ENCODE data around the gene ABCA13.

DNA sequence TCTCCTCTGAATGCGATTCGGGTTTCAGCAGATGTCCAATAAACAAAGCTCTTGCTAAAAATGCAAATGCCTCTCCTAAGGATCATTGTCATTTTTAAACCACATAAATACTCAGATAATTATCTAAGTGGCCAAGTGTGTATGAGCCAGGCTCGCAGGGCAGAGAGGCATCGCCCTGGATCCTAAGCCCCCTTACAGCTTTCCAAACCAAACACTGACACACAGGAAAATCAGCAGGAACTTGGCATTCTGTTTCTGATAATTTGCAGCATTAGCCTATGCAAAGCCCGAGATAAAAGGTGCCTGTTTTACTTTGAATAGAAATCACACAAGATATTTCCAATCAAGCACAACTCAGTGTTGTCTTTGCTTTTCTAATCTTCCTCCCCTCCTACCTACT, 134.4 kb downstream of the ABCA13 start:
- TF ChIP-seq POLR2AphosphoS5 (IDR thresholded peaks at IDR 0.05; ENCODE audit: low read depth, low read length) (no peak), TCF7L2 (IDR thresholded peaks at IDR 0.05; ENCODE audit: low read depth, low read length) (no peak), SIN3A (IDR thresholded peaks at IDR 0.05; ENCODE audit: borderline replicate concordance, insufficient read depth, low read depth, low read length) (no peak)
- TF ChIP-seq, protein P1, sequence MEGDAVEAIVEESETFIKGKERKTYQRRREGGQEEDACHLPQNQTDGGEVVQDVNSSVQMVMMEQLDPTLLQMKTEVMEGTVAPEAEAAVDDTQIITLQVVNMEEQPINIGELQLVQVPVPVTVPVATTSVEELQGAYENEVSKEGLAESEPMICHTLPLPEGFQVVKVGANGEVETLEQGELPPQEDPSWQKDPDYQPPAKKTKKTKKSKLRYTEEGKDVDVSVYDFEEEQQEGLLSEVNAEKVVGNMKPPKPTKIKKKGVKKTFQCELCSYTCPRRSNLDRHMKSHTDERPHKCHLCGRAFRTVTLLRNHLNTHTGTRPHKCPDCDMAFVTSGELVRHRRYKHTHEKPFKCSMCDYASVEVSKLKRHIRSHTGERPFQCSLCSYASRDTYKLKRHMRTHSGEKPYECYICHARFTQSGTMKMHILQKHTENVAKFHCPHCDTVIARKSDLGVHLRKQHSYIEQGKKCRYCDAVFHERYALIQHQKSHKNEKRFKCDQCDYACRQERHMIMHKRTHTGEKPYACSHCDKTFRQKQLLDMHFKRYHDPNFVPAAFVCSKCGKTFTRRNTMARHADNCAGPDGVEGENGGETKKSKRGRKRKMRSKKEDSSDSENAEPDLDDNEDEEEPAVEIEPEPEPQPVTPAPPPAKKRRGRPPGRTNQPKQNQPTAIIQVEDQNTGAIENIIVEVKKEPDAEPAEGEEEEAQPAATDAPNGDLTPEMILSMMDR (IDR thresholded peaks at IDR 0.05) = no peak
- TF ChIP-seq, protein P2, sequence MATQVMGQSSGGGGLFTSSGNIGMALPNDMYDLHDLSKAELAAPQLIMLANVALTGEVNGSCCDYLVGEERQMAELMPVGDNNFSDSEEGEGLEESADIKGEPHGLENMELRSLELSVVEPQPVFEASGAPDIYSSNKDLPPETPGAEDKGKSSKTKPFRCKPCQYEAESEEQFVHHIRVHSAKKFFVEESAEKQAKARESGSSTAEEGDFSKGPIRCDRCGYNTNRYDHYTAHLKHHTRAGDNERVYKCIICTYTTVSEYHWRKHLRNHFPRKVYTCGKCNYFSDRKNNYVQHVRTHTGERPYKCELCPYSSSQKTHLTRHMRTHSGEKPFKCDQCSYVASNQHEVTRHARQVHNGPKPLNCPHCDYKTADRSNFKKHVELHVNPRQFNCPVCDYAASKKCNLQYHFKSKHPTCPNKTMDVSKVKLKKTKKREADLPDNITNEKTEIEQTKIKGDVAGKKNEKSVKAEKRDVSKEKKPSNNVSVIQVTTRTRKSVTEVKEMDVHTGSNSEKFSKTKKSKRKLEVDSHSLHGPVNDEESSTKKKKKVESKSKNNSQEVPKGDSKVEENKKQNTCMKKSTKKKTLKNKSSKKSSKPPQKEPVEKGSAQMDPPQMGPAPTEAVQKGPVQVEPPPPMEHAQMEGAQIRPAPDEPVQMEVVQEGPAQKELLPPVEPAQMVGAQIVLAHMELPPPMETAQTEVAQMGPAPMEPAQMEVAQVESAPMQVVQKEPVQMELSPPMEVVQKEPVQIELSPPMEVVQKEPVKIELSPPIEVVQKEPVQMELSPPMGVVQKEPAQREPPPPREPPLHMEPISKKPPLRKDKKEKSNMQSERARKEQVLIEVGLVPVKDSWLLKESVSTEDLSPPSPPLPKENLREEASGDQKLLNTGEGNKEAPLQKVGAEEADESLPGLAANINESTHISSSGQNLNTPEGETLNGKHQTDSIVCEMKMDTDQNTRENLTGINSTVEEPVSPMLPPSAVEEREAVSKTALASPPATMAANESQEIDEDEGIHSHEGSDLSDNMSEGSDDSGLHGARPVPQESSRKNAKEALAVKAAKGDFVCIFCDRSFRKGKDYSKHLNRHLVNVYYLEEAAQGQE (IDR thresholded peaks at IDR 0.05; ENCODE audit: insufficient read depth in 1 of 2, low read depth in 2 of 2, low read length in 1 of 2) = no peak

Data from Panc1 (cell line).